SK-N-SH treated with all-trans-retinoic acid at 6 μM for 48 hours (cell line): Measurements from ENCODE around the gene PRKAR1B.

Source experiments
- BACH2 ChIP-seq: fragments of 250-450 bp; sonication (Bioruptor Pico); IDR thresholded peaks from 2 replicates; pipeline ENCODE4 v1.9.0; 2021; ENCODE audit warnings: mild to moderate bottlenecking, borderline replicate concordance
- CREB5 ChIP-seq: fragments of 250-450 bp; sonication (Bioruptor Pico); IDR thresholded peaks from 2 replicates; pipeline ENCODE4 v1.5.1; 2020; ENCODE audit warnings: low read depth, mild to moderate bottlenecking, moderate library complexity
- CSDC2 ChIP-seq: fragments of 250-450 bp; sonication (Bioruptor Pico); IDR thresholded peaks from 2 replicates; pipeline ENCODE4 v1.5.0; 2020; ENCODE audit warnings: mild to moderate bottlenecking, moderate library complexity
- ESRRG ChIP-seq: fragments of 250-450 bp; sonication (Bioruptor Pico); IDR thresholded peaks from 2 replicates; pipeline ENCODE4 v1.6.1; 2021; ENCODE audit warnings: mild to moderate bottlenecking
- ISL1 ChIP-seq: fragments of 250-450 bp; sonication (Bioruptor Pico); IDR thresholded peaks from 2 replicates; pipeline ENCODE4 v2.1.2; 2022; ENCODE audit warnings: mild to moderate bottlenecking, moderate library complexity
- SNAI2 ChIP-seq: fragments of 250-450 bp; sonication (Bioruptor Pico); IDR thresholded peaks from 2 replicates; pipeline ENCODE4 v1.5.0; 2020; ENCODE audit warnings: mild to moderate bottlenecking, moderate library complexity
- TOX ChIP-seq: fragments of 250-450 bp; sonication (Bioruptor Pico); IDR thresholded peaks from 2 replicates; pipeline ENCODE4 v1.8.0; 2021; ENCODE audit warnings: mild to moderate bottlenecking, moderate library complexity, borderline replicate concordance
- ZC3H10 ChIP-seq: fragments of 250-450 bp; sonication (Bioruptor Pico); IDR thresholded peaks from 2 replicates; pipeline ENCODE4 v1.5.1; 2021; ENCODE audit warnings: mild to moderate bottlenecking, moderate library complexity

- TF ChIP-seq CREB5 (CRISPR knock-in tag) (no peak), TOX (no peak), ZC3H10 (no peak), ISL1 (CRISPR knock-in tag) (no peak), BACH2 (CRISPR knock-in tag) (no peak), ESRRG (CRISPR knock-in tag) (no peak), SNAI2 (CRISPR knock-in tag) (no peak), CSDC2 (CRISPR knock-in tag) (no peak)
These were observed 217.0 kb downstream of the PRKAR1B start for GRCh38 chr7:510131-510481.
